ENCODE measurements around the gene P3H3. TPM values are rescaled to one million over a fixed set of nuclear protein-coding genes. Genes with fewer than 3 reads are reported as not detected.

The P3H3 gene
- total and polyA plus RNA-seq, 2 donors (not counting 3 experiments of a cell fraction or from before 2014, with no cell fraction given): 75.9 to 76.5 TPM

DNA sequence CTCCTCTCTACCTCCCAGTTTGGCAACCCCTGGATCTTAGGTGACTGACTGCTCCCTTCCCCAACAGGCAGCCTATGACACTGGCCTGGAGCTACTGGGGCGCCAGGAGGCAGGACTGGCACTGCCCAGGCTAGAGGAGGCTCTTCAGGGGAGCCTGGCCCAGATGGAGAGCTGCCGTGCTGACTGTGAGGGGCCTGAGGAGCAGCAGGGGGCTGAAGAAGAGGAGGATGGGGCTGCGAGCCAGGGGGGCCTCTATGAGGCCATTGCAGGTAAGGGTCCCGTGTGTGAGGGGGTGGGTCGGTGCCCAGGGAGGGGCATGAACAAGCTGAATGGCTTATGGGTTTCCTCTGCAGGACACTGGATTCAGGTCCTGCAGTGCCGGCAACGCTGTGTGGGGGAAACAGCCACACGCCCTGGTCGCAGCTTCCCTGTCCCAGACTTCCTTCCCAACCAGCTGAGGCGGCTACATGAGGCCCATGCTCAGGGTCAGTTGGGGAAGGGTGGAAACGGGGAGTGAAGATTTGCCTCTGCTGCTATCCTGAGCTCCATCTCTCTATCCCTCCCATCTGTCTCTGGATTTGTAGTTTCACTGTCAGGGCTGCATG, 2.2 kb downstream of the P3H3 start:
- ChIA-PET POLR2A (interaction anchor here (0.5 to 0.9 kb wide), 2 partner anchors 22 to 90 kb away, joined by 3 to 6 read pairs; no protein-coding TSS in a partner anchor), CTCF (interaction anchor here (1.3 to 12.0 kb wide), 3 partner anchors 18 to 210 kb away, joined by 3 to 148 read pairs (median 3); partner anchors contain the start of gene MLF2)
- H2AFZ ChIP-seq (ENCODE audit: low read depth, low read length): no peak overlapping the region
- H3K4me3 ChIP-seq (replicated peaks in 1 of 3; ENCODE audit: insufficient read depth in 1 of 3, low read depth in 1 of 3, low read length in 3 of 3): no peak overlapping the region
- no peaks in the 10 kb centered on the region for H3K9me1 ChIP-seq (replicated peaks; ENCODE audit: control insufficient read depth, extremely low read depth, insufficient read depth, low read length)
- H3K9me3 ChIP-seq (replicated peaks; ENCODE audit: control insufficient read depth, insufficient read depth, low read length): no peaks in the 10 kb centered on the region
- peaks cover 25% of the 10 kb centered on the region for H3K79me2 ChIP-seq (ENCODE audit: control insufficient read depth, insufficient read depth, low read length)
- FAIRE-seq (no peak), DNase-seq (ENCODE audit: low read depth, low spot score) (no peak)
- H3K27me3 ChIP-seq (ENCODE audit: control insufficient read depth in 2 of 2, insufficient read depth in 2 of 2, low read length in 2 of 2): no peaks in the 10 kb centered on the region
- no peak overlapping the region for H3K9ac ChIP-seq (replicated peaks; ENCODE audit: extremely low read depth, insufficient read depth, low read length)
- TF ChIP-seq EZH2 (IDR thresholded peaks at IDR 0.05; ENCODE audit: borderline replicate concordance, low read depth, low read length, severe bottlenecking): no peak
- TF ChIP-seq POLR2AphosphoS5 (IDR thresholded peaks at IDR 0.05; ENCODE audit: insufficient read depth, low read depth, low read length): no peak
- no peak for TF ChIP-seq MYC (IDR thresholded peaks at IDR 0.05; ENCODE audit: low read depth, low read length)
- TF ChIP-seq, protein P1, sequence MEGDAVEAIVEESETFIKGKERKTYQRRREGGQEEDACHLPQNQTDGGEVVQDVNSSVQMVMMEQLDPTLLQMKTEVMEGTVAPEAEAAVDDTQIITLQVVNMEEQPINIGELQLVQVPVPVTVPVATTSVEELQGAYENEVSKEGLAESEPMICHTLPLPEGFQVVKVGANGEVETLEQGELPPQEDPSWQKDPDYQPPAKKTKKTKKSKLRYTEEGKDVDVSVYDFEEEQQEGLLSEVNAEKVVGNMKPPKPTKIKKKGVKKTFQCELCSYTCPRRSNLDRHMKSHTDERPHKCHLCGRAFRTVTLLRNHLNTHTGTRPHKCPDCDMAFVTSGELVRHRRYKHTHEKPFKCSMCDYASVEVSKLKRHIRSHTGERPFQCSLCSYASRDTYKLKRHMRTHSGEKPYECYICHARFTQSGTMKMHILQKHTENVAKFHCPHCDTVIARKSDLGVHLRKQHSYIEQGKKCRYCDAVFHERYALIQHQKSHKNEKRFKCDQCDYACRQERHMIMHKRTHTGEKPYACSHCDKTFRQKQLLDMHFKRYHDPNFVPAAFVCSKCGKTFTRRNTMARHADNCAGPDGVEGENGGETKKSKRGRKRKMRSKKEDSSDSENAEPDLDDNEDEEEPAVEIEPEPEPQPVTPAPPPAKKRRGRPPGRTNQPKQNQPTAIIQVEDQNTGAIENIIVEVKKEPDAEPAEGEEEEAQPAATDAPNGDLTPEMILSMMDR (IDR thresholded peaks at IDR 0.05; ENCODE audit: extremely low read depth in 1 of 2, insufficient read depth in 1 of 2, low read depth in 1 of 2, low read length in 2 of 2): no peak
- no peak overlapping the region for H3K4me2 ChIP-seq (ENCODE audit: insufficient read depth, low read length)
- dilution Hi-C loops (cut with MboI; ENCODE audit: extremely low pct_ligation_motif_present, low sequenced_read_pairs): no loop called here
- no TSS peak for BruUV-seq (replicated peaks)
- H3K36me3 ChIP-seq (ENCODE audit: control insufficient read depth in 2 of 2, extremely low read depth in 1 of 2, insufficient read depth in 2 of 2, low read length in 2 of 2): peaks cover 0 to 18% of the 10 kb centered on the region in 2 experiments
- intact Hi-C loops (cut with micrococcal nuclease): no loop called here
- no peak overlapping the region for H3K27ac ChIP-seq (ENCODE audit: insufficient read depth, low read depth, low read length)
- peaks cover 14% of the 10 kb centered on the region for H3K4me1 ChIP-seq (ENCODE audit: control insufficient read depth, extremely low read depth, insufficient read depth, low read length)
- no peaks in the 10 kb centered on the region for H4K20me1 ChIP-seq (replicated peaks; ENCODE audit: control insufficient read depth, extremely low read depth, insufficient read depth, low read length)

DNA sequence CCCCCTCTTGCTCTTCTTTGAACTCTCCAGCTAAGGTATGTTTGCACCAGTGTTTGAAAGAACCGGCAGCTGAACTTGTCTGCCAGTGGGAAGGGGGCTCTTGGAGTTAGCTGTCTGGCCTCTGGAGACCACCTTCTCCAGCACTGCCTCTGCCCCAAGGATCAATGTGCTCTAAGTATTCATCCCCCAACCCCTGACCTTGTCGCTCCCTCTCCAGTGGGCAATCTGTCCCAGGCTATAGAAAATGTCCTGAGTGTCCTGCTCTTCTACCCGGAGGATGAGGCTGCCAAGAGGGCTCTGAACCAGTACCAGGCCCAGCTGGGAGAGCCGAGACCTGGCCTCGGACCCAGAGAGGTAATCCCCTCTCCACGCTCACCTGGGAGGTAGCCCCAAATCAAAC, 2.8 kb downstream of the P3H3 start:
- Histone ChIP-seq H3K36me3 (ENCODE audit: control insufficient read depth in 2 of 2, extremely low read depth in 1 of 2, insufficient read depth in 2 of 2, low read length in 2 of 2) (peaks cover 0 to 18% of the 10 kb centered on the region in 2 experiments), H3K4me3 (replicated peaks in 1 of 3; ENCODE audit: insufficient read depth in 1 of 3, low read depth in 1 of 3, low read length in 3 of 3) (no peak overlapping the region), H3K79me2 (ENCODE audit: control insufficient read depth, insufficient read depth, low read length) (peaks cover 25% of the 10 kb centered on the region), H3K27me3 (ENCODE audit: control insufficient read depth in 2 of 2, insufficient read depth in 2 of 2, low read length in 2 of 2) (no peaks in the 10 kb centered on the region), H3K9me3 (replicated peaks; ENCODE audit: control insufficient read depth, insufficient read depth, low read length) (no peaks in the 10 kb centered on the region), H4K20me1 (replicated peaks; ENCODE audit: control insufficient read depth, extremely low read depth, insufficient read depth, low read length) (no peaks in the 10 kb centered on the region), H3K4me2 (ENCODE audit: insufficient read depth, low read length) (no peak overlapping the region), H2AFZ (ENCODE audit: low read depth, low read length) (no peak overlapping the region), H3K9ac (replicated peaks; ENCODE audit: extremely low read depth, insufficient read depth, low read length) (no peak overlapping the region), H3K4me1 (ENCODE audit: control insufficient read depth, extremely low read depth, insufficient read depth, low read length) (peaks cover 13% of the 10 kb centered on the region), H3K9me1 (replicated peaks; ENCODE audit: control insufficient read depth, extremely low read depth, insufficient read depth, low read length) (no peaks in the 10 kb centered on the region), H3K27ac (ENCODE audit: insufficient read depth, low read depth, low read length) (no peak overlapping the region)
- no peak for DNase-seq (ENCODE audit: low read depth, low spot score)
- no TSS peak for BruUV-seq (replicated peaks)
- dilution Hi-C loops (cut with MboI; ENCODE audit: extremely low pct_ligation_motif_present, low sequenced_read_pairs): no loop called here
- no peak for FAIRE-seq
- intact Hi-C loops (cut with micrococcal nuclease): no loop called here
- no peak for TF ChIP-seq MYC (IDR thresholded peaks at IDR 0.05; ENCODE audit: low read depth, low read length)
- TF ChIP-seq JUN (IDR thresholded peaks at IDR 0.05; ENCODE audit: borderline replicate concordance, insufficient read depth, insufficient read length, low read depth): no peak
- TF ChIP-seq, protein P1 (IDR thresholded peaks at IDR 0.05; ENCODE audit: extremely low read depth in 1 of 2, insufficient read depth in 1 of 2, low read depth in 1 of 2, low read length in 2 of 2): no peak
- no peak for TF ChIP-seq FOS (IDR thresholded peaks at IDR 0.05; ENCODE audit: borderline replicate concordance, insufficient read depth, low read length)
- TF ChIP-seq EZH2 (IDR thresholded peaks at IDR 0.05; ENCODE audit: borderline replicate concordance, low read depth, low read length, severe bottlenecking): no peak
- TF ChIP-seq POLR2A (IDR thresholded peaks at IDR 0.05; ENCODE audit: low read depth, low read length): no peak
- TF ChIP-seq GATA2 (IDR thresholded peaks at IDR 0.05; ENCODE audit: insufficient read depth, insufficient read length, low read depth, low read length): no peak
- no peak for TF ChIP-seq POLR2AphosphoS5 (IDR thresholded peaks at IDR 0.05; ENCODE audit: insufficient read depth, low read depth, low read length)
- TF ChIP-seq, protein P2, sequence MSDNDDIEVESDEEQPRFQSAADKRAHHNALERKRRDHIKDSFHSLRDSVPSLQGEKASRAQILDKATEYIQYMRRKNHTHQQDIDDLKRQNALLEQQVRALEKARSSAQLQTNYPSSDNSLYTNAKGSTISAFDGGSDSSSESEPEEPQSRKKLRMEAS (IDR thresholded peaks at IDR 0.05; ENCODE audit: insufficient read depth, insufficient read length): no peak
- ChIA-PET CTCF (interaction anchor here (1.3 to 12.0 kb wide), 2 partner anchors 18 to 78 kb away, joined by 3 to 148 read pairs; partner anchors contain the start of gene MLF2), POLR2A (no interaction called here)

Data from endothelial cell of umbilical vein (primary cell).